Upper lobe of right lung (tissue), 1 donor: ENCODE results near the gene CDHR2. TPM values are rescaled to one million over a fixed set of nuclear protein-coding genes. Genes with fewer than 3 reads are reported as not detected.

ENCODE experiments used
- ATAC-seq: fragments of 200-7000 bp; cut with Tn5 transposase; one replicate; pipeline ENCODE4 v1.9.1; 2020; ENCODE audit warnings: mild to moderate bottlenecking, moderate library complexity
- DNase-seq: peaks from one replicate; pipeline ENCODE4 v3.0.0-alpha.2; 2020
- H3K27ac ChIP-seq: fragments of 200-600 bp; one replicate; pipeline ENCODE4 v1.8.0; 2022
- H3K27me3 ChIP-seq: fragments of 200-600 bp; one replicate; pipeline ENCODE4 v1.8.0; 2022; ENCODE audit warnings: mild to moderate bottlenecking
- H3K36me3 ChIP-seq: fragments of 200-600 bp; one replicate; pipeline ENCODE4 v1.8.0; 2022
- H3K4me1 ChIP-seq: fragments of 200-600 bp; one replicate; pipeline ENCODE4 v1.8.0; 2022
- H3K4me3 ChIP-seq: fragments of 200-600 bp; one replicate; pipeline ENCODE4 v1.8.0; 2022; ENCODE audit warnings: mild to moderate bottlenecking
- H3K9me3 ChIP-seq: fragments of 200-600 bp; one replicate; pipeline ENCODE4 v1.8.0; 2022
- CTCF ChIP-seq: fragments of 200-600 bp; IDR thresholded peaks from one replicate; pipeline ENCODE4 v1.8.0; 2022; ENCODE audit warnings: antibody characterized with exemption
- intact Hi-C: fragments of 100-400 bp; cut with DNase I; formaldehyde crosslinking; loops from one replicate; pipeline ENCODE4 v1.11.0; 2022
- microRNA-seq: library from miRNA; unstranded; fragments of <30 nt; microRNA quantifications from one replicate; pipeline ENCODE4 v1.2.0, GENCODE V29; 2020; ENCODE audit warnings: borderline microRNAs expressed
- total RNA-seq: library from RNA; stranded (reverse); fragmentation: NEBNext Ultra II Directional; extraction: Animal tissue kit (Norgen Biotek cat#: 25700); gene quantifications from one replicate; pipeline ENCODE4 v1.2.1, GENCODE V29; 2021
- donor health status: DM: no; HTN: yes; CAD: no; lungs with severe emphysema.

Gene CDHR2
- total RNA-seq, 1 donor from 2014 or later: 0.35 TPM

GRCh38 chr5:176643491-176644219 is 94.5 kb downstream of the CDHR2 start:
- H3K4me3 ChIP-seq: no peak overlapping the region
- peaks cover 13% of the 10 kb centered on the region for H3K4me1 ChIP-seq
- DNase-seq: no peak
- TF ChIP-seq CTCF: no peak
- no peak for ATAC-seq
- H3K36me3 ChIP-seq: no peaks in the 10 kb centered on the region
- no peaks in the 10 kb centered on the region for H3K9me3 ChIP-seq
- intact Hi-C loops: no loop called here
- no peak overlapping the region for H3K27ac ChIP-seq
- H3K27me3 ChIP-seq: no peaks in the 10 kb centered on the region

- Histone ChIP-seq H3K4me3 (no peak overlapping the region), H3K9me3 (no peaks in the 10 kb centered on the region), H3K27me3 (no peaks in the 10 kb centered on the region), H3K4me1 (peaks cover 15% of the 10 kb centered on the region), H3K27ac (no peak overlapping the region), H3K36me3 (no peaks in the 10 kb centered on the region)
- ATAC-seq (no peak), DNase-seq (no peak)
- TF ChIP-seq CTCF: no peak
- intact Hi-C loops: no loop called here
Measured at GRCh38 chr5:176644294-176644693, 95.2 kb downstream of the CDHR2 start.

- ATAC-seq (no peak), DNase-seq (no peak)
- Histone ChIP-seq H3K27me3 (no peaks in the 10 kb centered on the region), H3K27ac (no peak overlapping the region), H3K4me1 (peaks cover 15% of the 10 kb centered on the region), H3K36me3 (no peaks in the 10 kb centered on the region), H3K9me3 (no peaks in the 10 kb centered on the region), H3K4me3 (no peak overlapping the region)
- no peak for TF ChIP-seq CTCF
- intact Hi-C loops: no loop called here
Measured at GRCh38 chr5:176644878-176645670, 95.9 kb downstream of the CDHR2 start.

Small RNA genes lying within 50 kb of the gene (microRNA-seq; reads per million reads assigned to microRNA genes)
- not detected for gene MIR4281

Other genes starting within 250 kb of the CDHR2 start
- 92.6 TPM for gene KIAA1191, start 187.6 kb upstream of the CDHR2 start, total RNA-seq
- gene ARL10, start 183.9 kb upstream of the CDHR2 start, total RNA-seq: 7.9 TPM
- gene NOP16, start 160.7 kb upstream of the CDHR2 start, total RNA-seq: 13.6 TPM
- gene HIGD2A, start 160.6 kb upstream of the CDHR2 start, total RNA-seq: 104 TPM
- gene CLTB, start 132.8 kb upstream of the CDHR2 start, total RNA-seq: 80.9 TPM
- 35.1 TPM for gene FAF2, start 101.0 kb upstream of the CDHR2 start, total RNA-seq
- gene RNF44, start 11.9 kb upstream of the CDHR2 start, total RNA-seq: 48.0 TPM
- 1.4 TPM for gene GPRIN1, start 60.8 kb downstream of the CDHR2 start, total RNA-seq
- not detected for gene SNCB, start 81.2 kb downstream of the CDHR2 start, total RNA-seq
- gene EIF4E1B, start 81.3 kb downstream of the CDHR2 start, total RNA-seq: not detected
- gene TSPAN17, start 98.1 kb downstream of the CDHR2 start, total RNA-seq: 31.8 TPM